GM23338 (cell line): ENCODE data around the gene COL26A1. TPM values are rescaled to one million over a fixed set of nuclear protein-coding genes. Genes with fewer than 3 reads are reported as not detected.

Experiments used
- ATAC-seq: fragments of 200-7000 bp; cut with Tn5 transposase; 3 replicates; pipeline ENCODE4 v1.9.1; 2020
- DNase-seq: peaks from one replicate; pipeline ENCODE4 v3.0.0-alpha.2; 2015; ENCODE audit warnings: low spot score
- H2AFZ ChIP-seq: fragments of 200-600 bp; sonication (generic); 2 replicates; pipeline ENCODE4 v1.8.0; 2016; ENCODE audit warnings: antibody characterized with exemption, mild to moderate bottlenecking, moderate library complexity
- H3F3A ChIP-seq: fragments of 200-600 bp; sonication (generic); replicated peaks from 2 replicates; pipeline ENCODE4 v1.8.0; 2017; ENCODE audit warnings: antibody characterized with exemption, mixed run types, low read depth
- H3K27ac ChIP-seq: fragments of 200-600 bp; sonication (generic); 2 replicates; pipeline ENCODE4 v1.6.1; 2016; ENCODE audit warnings: low read depth
- H3K27me3 ChIP-seq: fragments of 200-600 bp; sonication (generic); 2 replicates; pipeline ENCODE4 v1.8.0; 2016; ENCODE audit warnings: mild to moderate bottlenecking, mixed run types, moderate library complexity; ENCODE audit not compliant: insufficient read depth
- H3K36me3 ChIP-seq: fragments of 200-600 bp; sonication (generic); 2 replicates; pipeline ENCODE4 v1.8.0; 2016; ENCODE audit warnings: mild to moderate bottlenecking; ENCODE audit not compliant: insufficient read depth
- H3K4me1 ChIP-seq: fragments of 200-600 bp; sonication (generic); 2 replicates; pipeline ENCODE4 v1.8.0; 2016; ENCODE audit warnings: mild to moderate bottlenecking, moderate library complexity; ENCODE audit not compliant: insufficient read depth
- H3K4me2 ChIP-seq: fragments of 200-600 bp; sonication (generic); 2 replicates; pipeline ENCODE4 v1.7.1; 2017; ENCODE audit warnings: mixed run types
- H3K4me3 ChIP-seq: fragments of 200-600 bp; sonication (generic); 2 replicates; pipeline ENCODE4 v1.6.1; 2016; ENCODE audit warnings: mixed run types
- H3K79me2 ChIP-seq: fragments of 200-600 bp; sonication (generic); replicated peaks from 2 replicates; pipeline ENCODE4 v1.8.0; 2017; ENCODE audit warnings: mild to moderate bottlenecking; ENCODE audit not compliant: insufficient read depth
- H3K9me2 ChIP-seq: fragments of 200-600 bp; sonication (generic); 2 replicates; pipeline ENCODE4 v1.8.0; 2017; ENCODE audit not compliant: insufficient read depth
- H4K20me1 ChIP-seq: fragments of 200-600 bp; sonication (generic); replicated peaks from 2 replicates; pipeline ENCODE4 v1.8.0; 2017; ENCODE audit warnings: mild to moderate bottlenecking; ENCODE audit not compliant: insufficient read depth
- H3K27ac Mint-ChIP-seq: 2 replicates; pipeline ENCODE4 v1.8.0; 2020; ENCODE audit warnings: inconsistent platforms, mild to moderate bottlenecking, moderate library complexity, mixed read lengths
- H3K27me3 Mint-ChIP-seq: 3 replicates; pipeline ENCODE4 v1.8.0; 2022; ENCODE audit warnings: low read depth, mild to moderate bottlenecking, moderate library complexity, mixed read lengths, inconsistent platforms; ENCODE audit not compliant: insufficient read depth, poor library complexity
- H3K36me3 Mint-ChIP-seq: 3 replicates; pipeline ENCODE4 v1.8.0; 2021; ENCODE audit warnings: low read depth, mild to moderate bottlenecking, inconsistent platforms, moderate library complexity, mixed read lengths
- H3K4me1 Mint-ChIP-seq: 3 replicates; pipeline ENCODE4 v1.8.0; 2020; ENCODE audit warnings: mild to moderate bottlenecking, inconsistent platforms, mixed read lengths
- H3K4me3 Mint-ChIP-seq: 3 replicates; pipeline ENCODE4 v1.8.0; 2021; ENCODE audit warnings: moderate library complexity, mild to moderate bottlenecking, inconsistent platforms, mixed read lengths
- H3K9me3 Mint-ChIP-seq: 3 replicates; pipeline ENCODE4 v1.8.0; 2020; ENCODE audit warnings: moderate library complexity, mild to moderate bottlenecking, inconsistent platforms, mixed read lengths
- ETS1 ChIP-seq: IDR thresholded peaks from 2 replicates; pipeline ENCODE4 v1.6.1; 2016; ENCODE audit warnings: antibody characterized with exemption
- EZH2 ChIP-seq: fragments of 200-600 bp; sonication (generic); IDR thresholded peaks from one replicate; pipeline ENCODE4 v1.8.0; 2017; ENCODE audit warnings: antibody characterized with exemption, mild to moderate bottlenecking, low read depth; ENCODE audit not compliant: unreplicated experiment
- NANOG ChIP-seq: IDR thresholded peaks from 2 replicates; pipeline ENCODE4 v1.6.1; 2016; ENCODE audit warnings: antibody characterized with exemption, borderline replicate concordance
- STAT1 ChIP-seq: IDR thresholded peaks from one replicate; pipeline ENCODE4 v1.6.1; 2016; ENCODE audit warnings: antibody characterized with exemption; ENCODE audit not compliant: unreplicated experiment
- ZNF331 ChIP-seq: fragments of 250-450 bp; sonication (Bioruptor Pico); IDR thresholded peaks from 2 replicates; pipeline ENCODE4 v1.5.0; 2020; ENCODE audit warnings: low read depth, mild to moderate bottlenecking, moderate library complexity
- ZNF462 ChIP-seq: fragments of 250-450 bp; sonication (Bioruptor Pico); IDR thresholded peaks from 2 replicates; pipeline ENCODE4 v1.5.0; 2020; ENCODE audit warnings: mild to moderate bottlenecking, moderate library complexity
- polyA plus RNA-seq: library from polyadenylated mRNA; unstranded; fragments of >200 nt; fragmentation: Nextera tagmentation; extraction: Ambion mirVana; gene quantifications from 2 replicates; pipeline ENCODE4 v1.2.1, GENCODE V29; 2016
- total RNA-seq: library from RNA; depleted of rRNA; stranded (reverse); fragments of >200 nt; shearing (Covaris generic); gene quantifications from 2 replicates; pipeline ENCODE4 v1.2.3, GENCODE V29; 2014

COL26A1 gene
- total and polyA plus RNA-seq, 2 experiments from 2014 or later: 17.8 to 55.0 TPM

GRCh38 chr7:101534015-101534803 is 171.5 kb downstream of the COL26A1 start (continued):
- TF ChIP-seq ZNF462 (CRISPR knock-in tag): no peak
- TF ChIP-seq ZNF331 (CRISPR knock-in tag): no peak

GRCh38 chr7:101534873-101535272 is 172.2 kb downstream of the COL26A1 start:
- Mint-ChIP-seq H3K27ac (no peak overlapping the region), H3K36me3 (no peaks in the 10 kb centered on the region; the same call in 2 of the 3 replicates), H3K4me1 (peaks cover 4% of the 10 kb centered on the region; the same call in 1 of the 3 replicates), H3K27me3 (peaks cover 5% of the 10 kb centered on the region), H3K4me3 (no peak overlapping the region), H3K9me3 (no peaks in the 10 kb centered on the region)
- H3K4me1 ChIP-seq: no peaks in the 10 kb centered on the region
- no peak overlapping the region for H3K4me3 ChIP-seq
- H2AFZ ChIP-seq: no peak overlapping the region
- no peaks in the 10 kb centered on the region for H3K9me2 ChIP-seq
- H3K36me3 ChIP-seq: no peaks in the 10 kb centered on the region
- no peak overlapping the region for H3K27ac ChIP-seq
- H3K4me2 ChIP-seq: no peak overlapping the region
- H3K27me3 ChIP-seq: no peaks in the 10 kb centered on the region
- ATAC-seq (no peak), DNase-seq (no peak)
- H3F3A ChIP-seq: no peaks in the 10 kb centered on the region
- H4K20me1 ChIP-seq: no peaks in the 10 kb centered on the region
- no peaks in the 10 kb centered on the region for H3K79me2 ChIP-seq
- TF ChIP-seq ZNF462 (CRISPR knock-in tag) (no peak), STAT1 (no peak), EZH2 (no peak), ZNF331 (CRISPR knock-in tag) (no peak), NANOG (no peak), ETS1 (no peak)
